Trophoblast cell (in vitro differentiated cells and primary cell): ENCODE results near the gene NFX1.
A peak's percentile ranks its signal among the peaks of the same experiment; 100 is the strongest.
"Not testable (repeated sequence)": the region's sequence is repeated elsewhere in the genome, so short reads cannot be mapped to it uniquely, and the experiment has no call there.

Source experiments
- DNase-seq, 2 donors: peaks; one replicate each; pipeline ENCODE4 v3.0.0-alpha.2; 2016
- H2AFZ ChIP-seq: 2 replicates; pipeline ENCODE4 v1.6.1; 2013; ENCODE audit warnings: low read length, moderate library complexity, mild to moderate bottlenecking; ENCODE audit not compliant: insufficient read depth, poor library complexity
- H2AK5ac ChIP-seq: 2 replicates; pipeline ENCODE4 v1.6.1; 2013; ENCODE audit warnings: mild to moderate bottlenecking, low read length
- H2BK120ac ChIP-seq: 2 replicates; pipeline ENCODE4 v1.6.1; 2013; ENCODE audit warnings: low read length, mild to moderate bottlenecking, moderate library complexity; ENCODE audit not compliant: insufficient read depth, poor library complexity
- H2BK12ac ChIP-seq: 2 replicates; pipeline ENCODE4 v1.6.1; 2013; ENCODE audit warnings: mild to moderate bottlenecking, low read length, moderate library complexity
- H2BK5ac ChIP-seq: 2 replicates; pipeline ENCODE4 v1.6.1; 2013; ENCODE audit warnings: low read length, low read depth, moderate library complexity, mild to moderate bottlenecking; ENCODE audit not compliant: poor library complexity
- H3K14ac ChIP-seq: 2 replicates; pipeline ENCODE4 v1.6.1; 2013; ENCODE audit warnings: mild to moderate bottlenecking, low read length
- H3K18ac ChIP-seq: 2 replicates; pipeline ENCODE4 v1.6.1; 2013; ENCODE audit warnings: mild to moderate bottlenecking, low read length
- H3K23ac ChIP-seq: 2 replicates; pipeline ENCODE4 v1.6.1; 2013; ENCODE audit warnings: low read length
- H3K27ac ChIP-seq: 2 replicates; pipeline ENCODE4 v1.5.1; 2013; ENCODE audit warnings: low read depth, mild to moderate bottlenecking, inconsistent platforms, low read length, moderate library complexity
- H3K27me3 ChIP-seq: 2 replicates; pipeline ENCODE4 v1.6.1; 2013; ENCODE audit warnings: inconsistent platforms, mild to moderate bottlenecking, low read length, moderate library complexity; ENCODE audit not compliant: insufficient read depth
- H3K36me3 ChIP-seq, 2 experiments: 1 replicate in 1 of 2; 2 replicates in 1 of 2; pipeline ENCODE4 v1.6.1; 2013; ENCODE audit warnings: low read length in 2 of 2, mild to moderate bottlenecking in 2 of 2, moderate library complexity in 1 of 2; ENCODE audit not compliant: insufficient read depth in 2 of 2, control insufficient read depth in 1 of 2
- H3K4ac ChIP-seq: 2 replicates; pipeline ENCODE4 v1.6.1; 2013; ENCODE audit warnings: low read depth, mild to moderate bottlenecking, low read length, moderate library complexity
- H3K4me1 ChIP-seq, 2 experiments: 1 replicate in 1 of 2; 2 replicates in 1 of 2; pipeline ENCODE4 v1.6.1; 2013; ENCODE audit warnings: low read length in 2 of 2, mild to moderate bottlenecking in 2 of 2, moderate library complexity in 1 of 2; ENCODE audit not compliant: insufficient read depth in 2 of 2, control insufficient read depth in 1 of 2
- H3K4me2 ChIP-seq: 2 replicates; pipeline ENCODE4 v1.6.1; 2013; ENCODE audit warnings: inconsistent platforms, mild to moderate bottlenecking, low read length, moderate library complexity
- H3K4me3 ChIP-seq: 2 replicates; pipeline ENCODE4 v1.5.1; 2013; ENCODE audit warnings: mild to moderate bottlenecking, low read depth, low read length, inconsistent platforms
- H3K79me1 ChIP-seq: one replicate; pipeline ENCODE4 v1.6.1; 2013; ENCODE audit warnings: low read length
- H3K79me2 ChIP-seq: 2 replicates; pipeline ENCODE4 v1.6.1; 2013; ENCODE audit warnings: low read length, mild to moderate bottlenecking; ENCODE audit not compliant: control insufficient read depth, insufficient read depth, poor library complexity
- H3K9ac ChIP-seq: 2 replicates; pipeline ENCODE4 v1.6.1; 2013; ENCODE audit warnings: mild to moderate bottlenecking, low read length
- H3K9me3 ChIP-seq: 2 replicates; pipeline ENCODE4 v1.6.1; 2013; ENCODE audit warnings: low read depth, mild to moderate bottlenecking, control low read depth, inconsistent platforms, low read length; ENCODE audit not compliant: insufficient read depth
- H4K12ac ChIP-seq: 2 replicates; pipeline ENCODE4 v1.6.1; 2013; ENCODE audit warnings: low read depth, mild to moderate bottlenecking, low read length, moderate library complexity
- H4K8ac ChIP-seq: 2 replicates; pipeline ENCODE4 v1.6.1; 2013; ENCODE audit warnings: low read depth, mild to moderate bottlenecking, low read length, moderate library complexity
- H4K91ac ChIP-seq: one replicate; pipeline ENCODE4 v1.6.1; 2013; ENCODE audit warnings: low read depth, mild to moderate bottlenecking, low read length, moderate library complexity
- WGBS: extraction: QIAGEN DNeasy Blood & Tissue Kit; methylation state at CpG from one replicate; pipeline ENCODE4 v1.1.7; 2013; ENCODE audit warnings: missing lambda C conversion rate; ENCODE audit not compliant: insufficient read length, insufficient coverage; ENCODE audit errors: extremely low coverage; 5-methylcytosine and 5-hydroxymethylcytosine counted together

The NFX1 gene

GRCh38 chr9:33386641-33386996 is 96.3 kb downstream of the NFX1 start:
- not testable (repeated sequence) for H3K9ac ChIP-seq, H3K79me1 ChIP-seq, H3K36me3 ChIP-seq, H3K4me3 ChIP-seq, H2BK120ac ChIP-seq, H3K27me3 ChIP-seq, H4K8ac ChIP-seq, H3K9me3 ChIP-seq, H3K14ac ChIP-seq, H4K91ac ChIP-seq, H3K4me2 ChIP-seq, H4K12ac ChIP-seq, H2BK12ac ChIP-seq, H3K23ac ChIP-seq, H3K18ac ChIP-seq, H3K79me2 ChIP-seq, H2BK5ac ChIP-seq, H2AK5ac ChIP-seq, H3K4ac ChIP-seq, H2AFZ ChIP-seq, H3K4me1 ChIP-seq, H3K27ac ChIP-seq, DNase-seq
- WGBS = no CpG with 5 or more reads among the region's 14 CpGs

- DNase-seq, H3K79me1 ChIP-seq, H3K4ac ChIP-seq, H3K9me3 ChIP-seq, H3K4me1 ChIP-seq, H3K18ac ChIP-seq, H3K27ac ChIP-seq, H4K12ac ChIP-seq, H3K27me3 ChIP-seq, H3K14ac ChIP-seq, H3K79me2 ChIP-seq, H3K9ac ChIP-seq, H3K36me3 ChIP-seq, H2BK120ac ChIP-seq, H3K23ac ChIP-seq, H2AK5ac ChIP-seq, H4K8ac ChIP-seq, H3K4me2 ChIP-seq, H3K4me3 ChIP-seq, H2AFZ ChIP-seq, H2BK5ac ChIP-seq, H2BK12ac ChIP-seq, H4K91ac ChIP-seq: not testable (repeated sequence)
- no CpG with 5 or more reads among the region's 9 CpGs for WGBS
Observed at GRCh38 chr9:33386998-33387397, 96.7 kb downstream of the NFX1 start.

GRCh38 chr9:33388110-33388994 is 98.0 kb downstream of the NFX1 start:
- Histone ChIP-seq H3K79me1 (no peaks in the 10 kb centered on the region), H3K27me3 (no peaks in the 10 kb centered on the region), H3K79me2 (no peaks in the 10 kb centered on the region), H3K23ac (no peak overlapping the region), H3K4me3 (no peak overlapping the region), H3K27ac (no peak overlapping the region), H2BK5ac (no peak overlapping the region), H3K9ac (no peak overlapping the region), H3K9me3 (no peaks in the 10 kb centered on the region), H3K4ac (no peak overlapping the region), H4K12ac (no peak overlapping the region), H3K36me3 (no peaks in the 10 kb centered on the region), H3K18ac (no peak overlapping the region), H3K4me1 (peaks cover 3 to 10% of the 10 kb centered on the region in 2 experiments), H2AK5ac (no peak overlapping the region), H4K8ac (no peak overlapping the region), H2BK120ac (no peak overlapping the region), H2AFZ (no peak overlapping the region), H3K4me2 (no peak overlapping the region), H2BK12ac (no peak overlapping the region), H4K91ac (no peak overlapping the region), H3K14ac (no peak overlapping the region)
- no CpG with 5 or more reads among the region's 15 CpGs for WGBS
- DNase-seq = no peak

- H3K27ac ChIP-seq, H3K14ac ChIP-seq, H3K9ac ChIP-seq, H3K4me1 ChIP-seq, H3K79me2 ChIP-seq, H3K36me3 ChIP-seq, H3K4ac ChIP-seq, H3K9me3 ChIP-seq, H2BK5ac ChIP-seq, H3K23ac ChIP-seq, H3K27me3 ChIP-seq, H2AK5ac ChIP-seq, H3K18ac ChIP-seq, H3K4me3 ChIP-seq, H4K91ac ChIP-seq, H3K79me1 ChIP-seq, H4K12ac ChIP-seq, H2BK12ac ChIP-seq, H2BK120ac ChIP-seq, H4K8ac ChIP-seq: not testable (repeated sequence)
- Histone ChIP-seq H3K4me2 (peak overlapping the region; percentile 16), H2AFZ (peak overlapping the region; percentile 17)
- no CpG with 5 or more reads among the region's 9 CpGs for WGBS
- DNase-seq = peak; percentile 65 to 76
Observed at GRCh38 chr9:33391111-33391771, 100.9 kb downstream of the NFX1 start.
